ENCODE results near the gene RBM22. TPM values are rescaled to one million over a fixed set of nuclear protein-coding genes. Genes with fewer than 3 reads are reported as not detected.

Gene RBM22
- total RNA-seq, 1 donor from 2014 or later, result 17.1 TPM

Other genes starting within 250 kb of the RBM22 start
- gene NDST1, start 192.9 kb downstream of the RBM22 start, total RNA-seq, result 22.6 and 27.5 TPM in 2 replicates
- gene SYNPO, start 60.4 kb downstream of the RBM22 start, total RNA-seq, result 7.4 and 10.7 TPM in 2 replicates
- 0.22 and 0.40 TPM in 2 replicates for gene MYOZ3, start 39.8 kb downstream of the RBM22 start, total RNA-seq
- gene DCTN4, start 58.0 kb upstream of the RBM22 start, total RNA-seq, result 20.7 and 23.6 TPM in 2 replicates
- gene SMIM3, start 77.7 kb upstream of the RBM22 start, total RNA-seq, result 3.3 and 4.8 TPM in 2 replicates
- not detected in 2 replicates for gene IRGM, start 145.5 kb upstream of the RBM22 start, total RNA-seq
- gene ZNF300, start 203.9 kb upstream of the RBM22 start, total RNA-seq, result 4.6 and 4.8 TPM in 2 replicates